ENCODE measurements around the gene MDM2. TPM values are rescaled to one million over a fixed set of nuclear protein-coding genes. Genes with fewer than 3 reads are reported as not detected.

The MDM2 gene
- total RNA-seq, 2 donors from 2014 or later = 54.1 to 93.4 TPM

GRCh38 chr12:68871396-68871795, 63.4 kb downstream of the MDM2 start:
- DNase-seq (no peak), ATAC-seq (no peak)
- Histone ChIP-seq H3K9me3 (no peaks in the 10 kb centered on the region), H3K36me3 (replicated peaks in 1 of 2; ENCODE audit: insufficient read depth in 1 of 2, low read depth in 2 of 2) (peaks cover 0 to 3% of the 10 kb centered on the region in 2 donors), H3K27me3 (no peaks in the 10 kb centered on the region), H3K27ac (no peak overlapping the region), H3K4me1 (no peaks in the 10 kb centered on the region), H3K4me3 (no peak overlapping the region)
- WGBS, 2 donors = 70 to 87% methylated on average over 8 of the region's 8 CpGs
- intact Hi-C loops (cut with DNase I) = no loop called here
- TF ChIP-seq POLR2A (IDR thresholded peaks at IDR 0.05) = no peak

DNA sequence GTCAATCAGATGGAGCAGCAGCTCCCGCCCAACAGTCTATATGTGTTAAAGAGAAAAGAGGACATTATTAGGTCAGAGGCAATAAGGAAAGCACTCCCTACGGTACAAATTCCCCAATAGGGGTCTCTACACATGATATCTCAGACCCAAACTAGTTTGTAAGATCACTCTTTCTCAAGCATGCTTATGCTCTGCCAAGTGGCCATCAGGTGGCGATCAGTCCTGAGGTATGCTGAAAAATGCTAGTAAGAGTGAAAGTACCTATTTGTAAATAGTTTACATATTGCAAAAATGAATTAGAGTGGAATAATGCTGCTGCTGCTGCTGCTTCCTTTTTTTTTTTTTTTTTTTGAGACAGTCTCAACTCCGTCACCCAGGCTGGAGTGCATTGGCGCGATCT, 63.9 kb downstream of the MDM2 start:
- H3K36me3 ChIP-seq (replicated peaks in 1 of 2; ENCODE audit: insufficient read depth in 1 of 2, low read depth in 2 of 2) = peaks cover 0 to 3% of the 10 kb centered on the region in 2 donors
- no peak for TF ChIP-seq POLR2A (IDR thresholded peaks at IDR 0.05)
- TF ChIP-seq, protein P1, sequence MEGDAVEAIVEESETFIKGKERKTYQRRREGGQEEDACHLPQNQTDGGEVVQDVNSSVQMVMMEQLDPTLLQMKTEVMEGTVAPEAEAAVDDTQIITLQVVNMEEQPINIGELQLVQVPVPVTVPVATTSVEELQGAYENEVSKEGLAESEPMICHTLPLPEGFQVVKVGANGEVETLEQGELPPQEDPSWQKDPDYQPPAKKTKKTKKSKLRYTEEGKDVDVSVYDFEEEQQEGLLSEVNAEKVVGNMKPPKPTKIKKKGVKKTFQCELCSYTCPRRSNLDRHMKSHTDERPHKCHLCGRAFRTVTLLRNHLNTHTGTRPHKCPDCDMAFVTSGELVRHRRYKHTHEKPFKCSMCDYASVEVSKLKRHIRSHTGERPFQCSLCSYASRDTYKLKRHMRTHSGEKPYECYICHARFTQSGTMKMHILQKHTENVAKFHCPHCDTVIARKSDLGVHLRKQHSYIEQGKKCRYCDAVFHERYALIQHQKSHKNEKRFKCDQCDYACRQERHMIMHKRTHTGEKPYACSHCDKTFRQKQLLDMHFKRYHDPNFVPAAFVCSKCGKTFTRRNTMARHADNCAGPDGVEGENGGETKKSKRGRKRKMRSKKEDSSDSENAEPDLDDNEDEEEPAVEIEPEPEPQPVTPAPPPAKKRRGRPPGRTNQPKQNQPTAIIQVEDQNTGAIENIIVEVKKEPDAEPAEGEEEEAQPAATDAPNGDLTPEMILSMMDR (IDR thresholded peaks at IDR 0.05) = no peak
- no peak for DNase-seq
- 82 to 89% methylated on average over 6 of the region's 6 CpGs for WGBS, 2 donors
- H3K4me1 ChIP-seq = no peaks in the 10 kb centered on the region
- no peaks in the 10 kb centered on the region for H3K9me3 ChIP-seq
- no peak overlapping the region for H3K4me3 ChIP-seq
- H3K27ac ChIP-seq = no peak overlapping the region
- ATAC-seq = no peak
- no peaks in the 10 kb centered on the region for H3K27me3 ChIP-seq
- intact Hi-C loops (cut with DNase I) = no loop called here

- 88 to 98% methylated on average over 4 of the region's 4 CpGs for WGBS, 2 donors
- ATAC-seq (no peak), DNase-seq (no peak)
- H3K27ac ChIP-seq = no peak overlapping the region
- H3K4me3 ChIP-seq = no peak overlapping the region
- peaks cover 0 to 3% of the 10 kb centered on the region in 2 donors for H3K36me3 ChIP-seq (replicated peaks in 1 of 2; ENCODE audit: insufficient read depth in 1 of 2, low read depth in 2 of 2)
- intact Hi-C loops (cut with DNase I) = no loop called here
- no peaks in the 10 kb centered on the region for H3K9me3 ChIP-seq
- no peaks in the 10 kb centered on the region for H3K4me1 ChIP-seq
- no peaks in the 10 kb centered on the region for H3K27me3 ChIP-seq
- TF ChIP-seq, protein P1 (IDR thresholded peaks at IDR 0.05) = no peak
- TF ChIP-seq POLR2A (IDR thresholded peaks at IDR 0.05) = no peak
Observed at GRCh38 chr12:68873316-68873715, 65.3 kb downstream of the MDM2 start.

- no peak for TF ChIP-seq POLR2A (IDR thresholded peaks at IDR 0.05)
- TF ChIP-seq, protein P1 (IDR thresholded peaks at IDR 0.05) = no peak
- ATAC-seq (no peak), DNase-seq (no peak)
- peaks cover 7% of the 10 kb centered on the region for H3K4me1 ChIP-seq
- no peak overlapping the region for H3K4me3 ChIP-seq
- H3K36me3 ChIP-seq (replicated peaks in 1 of 2; ENCODE audit: insufficient read depth in 1 of 2, low read depth in 2 of 2) = no peaks in the 10 kb centered on the region
- intact Hi-C loops (cut with DNase I) = no loop called here
- WGBS, 2 donors = 66 to 85% methylated on average over 4 of the region's 4 CpGs
- H3K9me3 ChIP-seq = no peaks in the 10 kb centered on the region
- H3K27me3 ChIP-seq = no peaks in the 10 kb centered on the region
- H3K27ac ChIP-seq = no peak overlapping the region
Observed at GRCh38 chr12:68876461-68876860, 68.5 kb downstream of the MDM2 start.

DNA sequence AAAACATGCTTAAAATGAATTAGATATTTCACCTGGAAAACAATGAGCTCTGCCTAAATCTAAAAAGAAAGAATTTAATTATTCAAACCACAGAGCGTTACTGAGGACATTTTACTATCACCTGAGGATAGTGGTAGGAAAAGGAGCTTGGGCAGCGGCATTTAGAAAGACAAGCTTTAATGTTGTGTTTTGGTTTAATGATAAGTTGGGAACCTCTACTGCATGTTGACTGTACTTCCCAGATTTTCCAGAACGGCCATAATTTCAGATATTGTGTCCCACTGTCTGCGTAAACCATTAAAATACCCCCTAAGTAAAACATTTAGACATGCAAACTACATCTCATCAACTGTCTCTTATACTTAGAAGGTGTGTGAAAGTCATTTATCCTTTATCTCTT, 69.6 kb downstream of the MDM2 start:
- DNase-seq = no peak
- peaks cover 7% of the 10 kb centered on the region for H3K4me1 ChIP-seq
- no peaks in the 10 kb centered on the region for H3K36me3 ChIP-seq (replicated peaks in 1 of 2; ENCODE audit: insufficient read depth in 1 of 2, low read depth in 2 of 2)
- TF ChIP-seq, protein P1 (IDR thresholded peaks at IDR 0.05) = no peak
- no peak for TF ChIP-seq POLR2A (IDR thresholded peaks at IDR 0.05)
- 93% methylated on average over 4 of the region's 4 CpGs for WGBS, 2 donors
- H3K27ac ChIP-seq = no peak overlapping the region
- no peak for ATAC-seq
- no peaks in the 10 kb centered on the region for H3K9me3 ChIP-seq
- intact Hi-C loops (cut with DNase I) = no loop called here
- no peaks in the 10 kb centered on the region for H3K27me3 ChIP-seq
- no peak overlapping the region for H3K4me3 ChIP-seq
